Subcutaneous adipose tissue (tissue), 4 donors: ENCODE measurements around the gene SLC25A17. TPM values are rescaled to one million over a fixed set of nuclear protein-coding genes. Genes with fewer than 3 reads are reported as not detected.

Experiments
- total RNA-seq, 4 donors: library from RNA; depleted of rRNA; stranded (reverse); fragments of >200 nt; gene quantifications; one replicate each; pipeline ENCODE4 v1.1.0, GENCODE V29; 2016
- TF ChIP-seq, protein P1 (sequence below): fragments of 450-650 bp; IDR thresholded peaks from one replicate; pipeline ENCODE4 v1.5.1; 2016; ENCODE audit warnings: low read depth, mild to moderate bottlenecking, control low read depth, antibody characterized with exemption, moderate library complexity

Gene SLC25A17
- total RNA-seq, 4 donors from 2014 or later, result 8.7 to 16.3 (median 13.8) TPM

DNA sequence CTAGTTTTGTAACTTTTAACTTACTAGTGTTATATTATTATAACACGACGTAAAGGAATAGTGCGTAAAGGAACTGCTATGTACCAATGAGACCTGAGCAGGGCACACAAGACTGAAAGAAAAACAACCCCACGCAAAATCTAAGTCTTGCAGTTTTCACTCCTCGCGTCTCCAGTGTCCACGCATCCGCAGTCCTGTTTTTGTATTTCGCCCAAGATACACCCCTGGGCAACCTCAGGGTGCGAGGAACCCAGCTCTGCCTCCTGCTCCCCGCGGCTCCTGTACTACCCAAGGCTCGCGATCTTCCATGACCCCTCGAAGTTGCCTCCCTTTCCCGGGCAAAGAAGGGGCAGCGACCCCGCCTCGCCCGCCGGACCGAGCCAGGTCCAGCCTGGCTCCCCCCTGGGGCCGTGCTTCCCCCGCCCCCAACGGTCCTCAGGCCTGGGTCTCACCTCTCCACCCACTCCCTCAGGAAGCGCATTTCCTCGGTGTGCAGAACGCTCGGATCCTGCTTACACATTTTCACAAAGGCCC lies 36.9 kb upstream of the SLC25A17 start:
- TF ChIP-seq, protein P1, sequence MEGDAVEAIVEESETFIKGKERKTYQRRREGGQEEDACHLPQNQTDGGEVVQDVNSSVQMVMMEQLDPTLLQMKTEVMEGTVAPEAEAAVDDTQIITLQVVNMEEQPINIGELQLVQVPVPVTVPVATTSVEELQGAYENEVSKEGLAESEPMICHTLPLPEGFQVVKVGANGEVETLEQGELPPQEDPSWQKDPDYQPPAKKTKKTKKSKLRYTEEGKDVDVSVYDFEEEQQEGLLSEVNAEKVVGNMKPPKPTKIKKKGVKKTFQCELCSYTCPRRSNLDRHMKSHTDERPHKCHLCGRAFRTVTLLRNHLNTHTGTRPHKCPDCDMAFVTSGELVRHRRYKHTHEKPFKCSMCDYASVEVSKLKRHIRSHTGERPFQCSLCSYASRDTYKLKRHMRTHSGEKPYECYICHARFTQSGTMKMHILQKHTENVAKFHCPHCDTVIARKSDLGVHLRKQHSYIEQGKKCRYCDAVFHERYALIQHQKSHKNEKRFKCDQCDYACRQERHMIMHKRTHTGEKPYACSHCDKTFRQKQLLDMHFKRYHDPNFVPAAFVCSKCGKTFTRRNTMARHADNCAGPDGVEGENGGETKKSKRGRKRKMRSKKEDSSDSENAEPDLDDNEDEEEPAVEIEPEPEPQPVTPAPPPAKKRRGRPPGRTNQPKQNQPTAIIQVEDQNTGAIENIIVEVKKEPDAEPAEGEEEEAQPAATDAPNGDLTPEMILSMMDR, result no peak

DNA sequence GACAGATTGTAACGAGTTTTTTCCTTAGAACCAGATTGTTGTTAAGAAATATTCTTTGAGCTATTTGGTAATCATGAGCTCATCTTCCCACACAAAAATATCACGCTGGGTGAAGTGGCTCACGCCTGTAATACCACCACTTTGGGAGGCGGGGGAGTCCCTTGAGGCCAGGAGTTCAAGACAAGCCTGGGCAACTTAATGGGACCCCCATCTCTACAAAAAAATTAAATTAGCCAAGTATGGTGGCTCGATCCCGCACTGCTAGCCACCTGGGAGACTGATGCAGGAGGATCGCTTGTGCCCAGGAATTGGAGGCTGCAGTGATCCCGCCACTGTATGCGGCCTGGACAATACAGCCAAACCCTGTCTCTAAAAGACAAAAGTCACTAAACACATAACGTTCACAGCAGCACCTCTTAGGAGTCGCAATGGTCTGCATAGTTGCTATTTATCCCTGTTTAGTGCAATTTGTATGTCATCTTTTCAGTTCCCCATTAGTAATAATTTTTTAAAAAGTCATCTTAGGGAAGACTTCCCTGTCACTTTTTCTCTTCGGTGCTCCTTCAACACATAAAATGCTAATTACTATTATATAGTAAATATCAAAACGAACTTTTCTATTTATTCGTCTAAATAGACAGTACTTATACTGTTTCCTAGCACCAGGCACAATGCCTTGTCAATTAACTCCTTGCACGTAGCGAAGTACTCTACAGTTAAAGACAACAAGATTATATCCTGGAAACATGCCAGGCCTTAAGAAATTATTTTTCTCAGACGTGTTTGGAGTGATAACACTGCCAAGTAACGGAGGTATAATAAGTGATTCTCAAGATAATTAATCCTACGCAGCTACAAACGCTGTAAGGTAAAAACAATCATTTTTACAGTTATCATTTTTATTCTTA lies 36.2 kb upstream of the SLC25A17 start:
- TF ChIP-seq, protein P1, result no peak

DNA sequence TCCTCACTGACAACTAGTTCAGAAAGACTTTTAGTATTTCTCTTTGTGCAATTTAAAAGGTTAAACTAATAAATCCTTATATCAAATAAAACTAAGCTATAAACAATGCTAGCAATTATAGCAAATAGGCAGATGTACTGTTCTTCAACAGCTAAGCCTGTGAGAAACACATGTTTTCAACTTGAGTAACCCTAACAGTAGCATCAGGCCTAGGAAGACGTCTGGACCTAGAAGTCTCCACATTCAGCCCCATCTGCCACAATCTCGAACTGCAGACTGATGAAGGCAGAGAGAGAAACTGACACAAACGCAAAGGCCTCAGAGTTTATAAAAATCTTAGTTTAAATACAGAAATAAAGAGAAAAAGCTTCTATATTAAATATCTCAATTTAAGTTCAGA lies 34.8 kb upstream of the SLC25A17 start:
- TF ChIP-seq, protein P1, result no peak

DNA sequence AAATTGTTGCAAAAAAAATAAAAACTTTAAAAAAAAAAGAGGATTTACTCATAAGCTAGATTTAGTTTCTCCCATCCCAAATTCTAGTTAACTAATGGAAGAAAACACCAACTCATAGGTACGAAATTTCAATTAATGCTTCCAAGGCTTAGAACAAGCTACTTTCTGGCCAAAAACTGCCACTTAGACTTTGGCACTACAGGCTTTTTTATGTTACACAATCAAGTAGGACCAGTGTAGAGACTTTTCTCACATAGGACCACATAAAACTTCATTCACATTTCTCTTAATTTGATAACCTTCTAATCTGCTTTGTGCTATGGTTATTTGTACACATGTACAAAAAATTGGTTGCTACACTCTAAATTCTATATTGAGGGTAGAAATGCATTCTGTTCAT lies 34.2 kb upstream of the SLC25A17 start:
- TF ChIP-seq, protein P1, result no peak

DNA sequence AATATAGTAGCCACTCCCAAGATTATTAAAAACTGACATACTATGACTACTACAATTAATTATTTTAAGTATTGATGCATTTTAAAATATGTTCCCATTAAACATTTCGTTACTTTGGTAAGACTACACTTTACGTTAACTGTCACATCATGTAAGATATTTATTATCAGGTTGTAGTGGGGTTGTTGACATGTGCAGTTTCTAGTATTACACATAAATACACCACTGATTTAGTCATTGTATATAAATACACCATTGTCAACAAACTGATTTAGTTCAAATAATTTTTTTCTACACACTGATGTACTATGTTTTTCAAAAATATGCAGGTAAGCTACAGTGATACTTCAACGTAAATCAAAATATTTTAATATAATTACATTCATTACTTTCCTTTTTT lies 25.8 kb upstream of the SLC25A17 start:
- TF ChIP-seq, protein P1, result no peak

DNA sequence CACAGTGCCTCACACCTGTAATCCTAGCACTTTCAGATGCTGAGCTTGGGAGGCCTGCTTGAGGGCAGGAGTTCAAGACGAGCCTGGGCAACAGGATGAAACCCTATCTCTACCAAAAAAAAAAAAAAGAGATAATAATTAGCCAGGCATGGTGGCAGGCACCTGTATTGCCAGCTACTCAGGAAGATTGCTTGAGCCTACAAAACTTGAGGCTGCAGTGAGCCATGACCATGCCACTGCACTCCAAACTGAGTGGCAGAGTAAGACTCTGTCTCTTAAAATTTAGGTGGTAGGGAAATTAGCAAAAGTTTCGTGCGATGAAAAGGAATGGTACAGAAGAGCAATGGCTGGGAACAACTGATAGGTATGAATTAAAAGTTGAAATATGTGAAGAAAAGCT lies 19.3 kb upstream of the SLC25A17 start:
- TF ChIP-seq, protein P1, result no peak

DNA sequence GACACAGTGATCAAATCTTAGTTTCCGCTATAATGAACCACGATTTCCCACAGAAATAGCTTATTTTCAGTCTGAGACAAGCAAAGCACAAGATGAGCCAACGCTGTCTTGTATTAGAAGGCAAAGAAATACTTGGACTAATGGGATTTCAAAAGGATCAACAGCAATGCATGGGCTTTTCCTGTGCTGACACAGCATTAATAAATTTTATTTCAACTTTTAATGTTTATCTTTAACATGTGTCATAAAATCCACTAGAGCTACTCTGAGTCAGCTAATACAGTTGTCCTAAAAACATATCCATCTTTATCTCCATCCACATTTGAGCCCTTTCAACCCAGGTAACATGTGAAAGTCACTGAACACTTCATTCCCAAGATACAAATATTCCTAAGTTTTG lies 15.5 kb upstream of the SLC25A17 start:
- TF ChIP-seq, protein P1, result no peak
